HepG2 (cell line): ENCODE data around the gene ETV2. TPM values are rescaled to one million over a fixed set of nuclear protein-coding genes. Genes with fewer than 3 reads are reported as not detected.
A peak's percentile ranks its signal among the peaks of the same experiment; 100 is the strongest.

Source experiments
- GRHL1 ChIP-seq: sonication (generic); formaldehyde crosslinking; conservative IDR thresholded peaks from 2 replicates; pipeline ENCODE4 v1.8.0; 2022; ENCODE audit warnings: missing genetic modification reagents
- HNRNPL ChIP-seq: fragments of 200-400 bp; formaldehyde crosslinking; IDR thresholded peaks from 2 replicates; pipeline ENCODE4 v1.6.1; 2017; ENCODE audit warnings: mild to moderate bottlenecking, low read depth, low read length
- MIER2 ChIP-seq: IDR thresholded peaks from 2 replicates; pipeline ENCODE4 v1.6.1; 2016; ENCODE audit warnings: missing biosample characterization, missing genetic modification reagents
- MTERF4 ChIP-seq: sonication (generic); formaldehyde crosslinking; IDR thresholded peaks from 2 replicates; pipeline ENCODE4 v1.8.0; 2023; ENCODE audit warnings: mild to moderate bottlenecking, missing genetic modification reagents
- NCOA2 ChIP-seq: sonication (generic); formaldehyde crosslinking; IDR thresholded peaks from 2 replicates; pipeline ENCODE4 v1.8.0; 2022; ENCODE audit warnings: inconsistent platforms
- NFYC ChIP-seq: IDR thresholded peaks from 2 replicates; pipeline ENCODE4 v1.6.1; 2016; ENCODE audit warnings: missing genetic modification reagents, missing compliant biosample characterization
- PBX2 ChIP-seq: IDR thresholded peaks from 2 replicates; pipeline ENCODE4 v1.6.1; 2016; ENCODE audit warnings: control low read depth
- RCOR2 ChIP-seq: IDR thresholded peaks from 2 replicates; pipeline ENCODE4 v1.6.1; 2016; ENCODE audit warnings: missing biosample characterization, missing genetic modification reagents
- THRA ChIP-seq: sonication (generic); formaldehyde crosslinking; IDR thresholded peaks from 2 replicates; pipeline ENCODE4 v1.4.0; 2020; ENCODE audit warnings: missing genetic modification reagents, borderline replicate concordance
- XRCC5 ChIP-seq: fragments of 200-400 bp; formaldehyde crosslinking; optimal IDR thresholded peaks from 2 replicates; pipeline ENCODE3; 2017; ENCODE audit warnings: mild to moderate bottlenecking, low read length
- ZBTB2 ChIP-seq: sonication (generic); formaldehyde crosslinking; IDR thresholded peaks from 2 replicates; pipeline ENCODE4 v1.8.0; 2022; ENCODE audit warnings: low read depth, missing genetic modification reagents
- ZFYVE20 ChIP-seq: sonication (generic); formaldehyde crosslinking; IDR thresholded peaks from 2 replicates; pipeline ENCODE4 v1.8.0; 2023; ENCODE audit warnings: low read depth, mild to moderate bottlenecking, moderate library complexity, missing genetic modification reagents, borderline replicate concordance
- ZNF234 ChIP-seq: sonication (generic); formaldehyde crosslinking; conservative IDR thresholded peaks from 2 replicates; pipeline ENCODE4 v1.5.1; 2020; ENCODE audit warnings: mild to moderate bottlenecking, missing genetic modification reagents
- ZNF264 ChIP-seq: sonication (generic); formaldehyde crosslinking; IDR thresholded peaks from 2 replicates; pipeline ENCODE4 v1.4.0; 2020; ENCODE audit warnings: missing genetic modification reagents
- ZNF317 ChIP-seq: sonication (generic); formaldehyde crosslinking; IDR thresholded peaks from 2 replicates; pipeline ENCODE4 v1.5.0; 2020; ENCODE audit warnings: mild to moderate bottlenecking, missing genetic modification reagents
- ZNF510 ChIP-seq: sonication (generic); formaldehyde crosslinking; IDR thresholded peaks from 2 replicates; pipeline ENCODE4 v1.4.0; 2020; ENCODE audit warnings: low read depth, mild to moderate bottlenecking, missing genetic modification reagents
- ZNF530 ChIP-seq: sonication (generic); formaldehyde crosslinking; IDR thresholded peaks from 2 replicates; pipeline ENCODE4 v1.5.0; 2020; ENCODE audit warnings: low read depth, mild to moderate bottlenecking, missing genetic modification reagents
- ZNF564 ChIP-seq: sonication (generic); formaldehyde crosslinking; IDR thresholded peaks from 2 replicates; pipeline ENCODE4 v1.8.1; 2023; ENCODE audit warnings: mild to moderate bottlenecking, missing genetic modification reagents
- ZSCAN9 ChIP-seq: IDR thresholded peaks from 2 replicates; pipeline ENCODE4 v1.6.1; 2016; ENCODE audit warnings: borderline replicate concordance
- ZXDC ChIP-seq: sonication (generic); formaldehyde crosslinking; IDR thresholded peaks from 2 replicates; pipeline ENCODE4 v1.5.0; 2020; ENCODE audit warnings: mild to moderate bottlenecking, missing genetic modification reagents
- polyA plus RNA-seq, 8 experiments: library from polyadenylated mRNA; depleted of rRNA in 3 of 8; stranded (reverse) in 7 of 8; unstranded in 1 of 8; fragments of >200 nt; fragmentation: Illumina TruSeq in 4 of 8; extraction: Trizol in 4 of 8; gene quantifications; 2 replicates each; pipeline versions ENCODE4 v1.2.1 to v1.2.3, GENCODE V29; 2011 to 2016; ENCODE audit warnings: low read depth in 4 of 8, missing spikeins in 1 of 8, mixed read lengths in 1 of 8; ENCODE audit not compliant: insufficient read depth in 1 of 8
- total RNA-seq, 5 experiments: library from RNA; depleted of rRNA; stranded (reverse); fragments of >200 nt; fragmentation: Illumina TruSeq; extraction: Trizol; gene quantifications; 2 replicates each; pipeline ENCODE4 v1.2.3, GENCODE V29; 2016; ENCODE audit warnings: low read depth in 1 of 5

The ETV2 gene
- total and polyA plus RNA-seq, 2 of the 13 experiments (the other 11 are each of a cell fraction or from before 2014, with no cell fraction given), result 0.07 to 0.20 TPM

- TF ChIP-seq XRCC5 (peak; percentile 15), ZNF564 (peak; percentile 60; the same call in 1 of the 2 replicates), MIER2 (CRISPR knock-in tag) (no peak; the same call in 1 of the 2 replicates), ZNF234 (CRISPR knock-in tag) (no peak), ZSCAN9 (CRISPR knock-in tag) (no peak), NCOA2 (no peak), NFYC (CRISPR knock-in tag) (peak; percentile 10; the same call in 1 of the 2 replicates), ZNF530 (CRISPR knock-in tag) (no peak), RCOR2 (CRISPR knock-in tag) (no peak), MTERF4 (no peak), ZNF264 (0 out of 2 replicates have a peak, but pooled peaks have one; percentile 21), HNRNPL (no peak), ZXDC (CRISPR knock-in tag) (no peak), ZFYVE20 (CRISPR knock-in tag) (no peak), ZNF510 (CRISPR knock-in tag) (0 out of 2 replicates have a peak, but pooled peaks have one; percentile 55), THRA (CRISPR knock-in tag) (no peak), PBX2 (CRISPR knock-in tag) (no peak), ZNF317 (peak; percentile 70; the same call in 1 of the 2 replicates), GRHL1 (CRISPR knock-in tag) (no peak), ZBTB2 (CRISPR knock-in tag) (no peak)
Measured at GRCh38 chr19:35644206-35644986, 2.9 kb downstream of the ETV2 start (continued).
